IMR-90 (cell line): ENCODE measurements around the gene DUSP22.

ENCODE experiments used
- CTCF ChIP-seq: conservative IDR thresholded peaks from 2 replicates; pipeline ENCODE4 v1.5.1; 2012; ENCODE audit warnings: mild to moderate bottlenecking, low read depth, low read length, improper control_type of control experiment
- FOS ChIP-seq: fragments of 150-350 bp; IDR thresholded peaks from 2 replicates; pipeline ENCODE4 v1.6.1; 2016; ENCODE audit warnings: low read depth, low read length
- MXI1 ChIP-seq: IDR thresholded peaks from 2 replicates; pipeline ENCODE4 v1.6.1; 2012; ENCODE audit warnings: low read depth, mild to moderate bottlenecking, low read length, moderate library complexity, borderline replicate concordance
- POLR2A ChIP-seq: IDR thresholded peaks from 2 replicates; pipeline ENCODE4 v1.6.1; 2012; ENCODE audit warnings: mild to moderate bottlenecking, low read depth, low read length
- SMC3 ChIP-seq: fragments of 150-350 bp; IDR thresholded peaks from 2 replicates; pipeline ENCODE4 v1.6.1; 2016; ENCODE audit warnings: low read depth, mild to moderate bottlenecking, antibody characterized with exemption, low read length, moderate library complexity

GRCh38 chr6:321158-321438, 28.8 kb downstream of the DUSP22 start:
- TF ChIP-seq FOS (no peak), CTCF (no peak), POLR2A (no peak), SMC3 (no peak), MXI1 (no peak)
